ENCODE measurements around the gene GFOD2. TPM values are rescaled to one million over a fixed set of nuclear protein-coding genes. Genes with fewer than 3 reads are reported as not detected.
A peak's percentile ranks its signal among the peaks of the same experiment; 100 is the strongest.

GFOD2 gene
- total and polyA plus RNA-seq, 2 of the 8 experiments (the other 6 are each of a cell fraction or from before 2014, with no cell fraction given) = 21.4 to 33.2 TPM

DNA sequence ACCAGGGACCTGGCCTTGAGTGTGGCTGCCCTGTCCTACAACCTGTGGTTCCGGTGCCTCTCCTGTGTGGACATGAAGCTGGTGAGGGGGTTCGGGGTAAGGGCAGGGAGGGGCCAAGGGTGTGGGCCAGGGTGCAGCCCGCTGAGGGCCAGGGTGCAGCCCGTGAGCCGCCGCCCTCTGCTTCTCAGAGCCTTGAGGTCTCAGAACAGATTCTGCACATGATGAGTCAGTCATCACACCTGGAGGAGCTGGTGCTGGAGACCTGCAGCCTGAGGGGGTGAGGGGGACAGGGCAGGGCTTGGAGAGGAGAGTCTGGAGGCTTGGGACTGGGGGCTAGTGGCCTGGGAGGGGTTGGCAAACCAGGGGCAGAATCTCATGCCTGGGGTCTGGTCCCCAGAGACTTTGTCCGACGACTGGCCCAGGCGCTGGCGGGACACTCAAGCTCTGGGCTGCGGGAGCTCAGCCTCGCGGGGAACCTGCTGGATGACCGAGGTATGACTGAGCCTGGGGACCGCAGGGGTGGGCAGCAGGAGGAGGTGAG is 71.9 kb downstream of the GFOD2 start:
- DNase-seq (ENCODE audit: low read depth in 1 of 2, low spot score in 2 of 2) = no peak
- TF ChIP-seq KDM4A (IDR thresholded peaks at IDR 0.05; ENCODE audit: low read depth, low read length, severe bottlenecking) (no peak), SIN3A (conservative IDR thresholded peaks at IDR 0.05 in 1 of 2, IDR thresholded peaks at IDR 0.05 in 1 of 2; ENCODE audit: low read depth in 1 of 2, low read length in 2 of 2) (no peak), TCF12 (IDR thresholded peaks at IDR 0.05; ENCODE audit: low read depth, low read length) (no peak), POLR2AphosphoS5 (IDR thresholded peaks at IDR 0.05; ENCODE audit: low read depth, low read length) (no peak), NANOG (IDR thresholded peaks at IDR 0.05; ENCODE audit: insufficient read depth, low read depth, low read length, poor library complexity, severe bottlenecking) (no peak), GTF2F1 (IDR thresholded peaks at IDR 0.05; ENCODE audit: borderline replicate concordance, low read depth, low read length) (no peak), EGR1 (IDR thresholded peaks at IDR 0.05; ENCODE audit: borderline replicate concordance, low read depth, low read length) (no peak), TAF7 (optimal IDR thresholded peaks at IDR 0.05; ENCODE audit: borderline replicate concordance, low read depth, low read length) (no peak), JUN (IDR thresholded peaks at IDR 0.05; ENCODE audit: low read depth, low read length) (no peak), KDM1A (IDR thresholded peaks at IDR 0.05; ENCODE audit: borderline replicate concordance, low read length) (no peak), YY1 (IDR thresholded peaks at IDR 0.05; ENCODE audit: low read depth, low read length) (no peak)
- TF ChIP-seq, protein P1, sequence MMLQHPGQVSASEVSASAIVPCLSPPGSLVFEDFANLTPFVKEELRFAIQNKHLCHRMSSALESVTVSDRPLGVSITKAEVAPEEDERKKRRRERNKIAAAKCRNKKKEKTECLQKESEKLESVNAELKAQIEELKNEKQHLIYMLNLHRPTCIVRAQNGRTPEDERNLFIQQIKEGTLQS (IDR thresholded peaks at IDR 0.05; ENCODE audit: insufficient read depth, low read depth, low read length) = no peak

More for the DNA sequence above, 71.9 kb downstream of the GFOD2 start:
- POLR2A ChIA-PET (ENCODE audit: partially characterized antibody) = interaction anchor here (0.6 to 2.2 kb wide), 5 partner anchors 11 to 163 kb away, joined by 3 to 10 read pairs (median 5); partner anchors contain the start of genes CTCF and RIPOR1
- no peak overlapping the region for H2AFZ ChIP-seq (ENCODE audit: low read length)
- H3K4me2 ChIP-seq (ENCODE audit: insufficient read depth in 1 of 2, low read depth in 2 of 2, low read length in 2 of 2) = no peak overlapping the region
- H2AK5ac ChIP-seq (ENCODE audit: low read depth, low read length) = no peak overlapping the region
- H3K36me3 ChIP-seq (ENCODE audit: control insufficient read depth in 2 of 4, insufficient read depth in 4 of 4, low read length in 3 of 4) = no peaks in the 10 kb centered on the region
- CTCF ChIA-PET (ENCODE audit: partially characterized antibody) = interaction anchor here (0.5 to 18.0 kb wide), 19 partner anchors 9 to 153 kb away, joined by 3 to 202 read pairs (median 5); partner anchors contain the start of genes ACD, C16orf86, CTCF and ENKD1
- H3K4ac ChIP-seq (replicated peaks; ENCODE audit: insufficient read length, low read depth, low read length) = no peak overlapping the region
- H3K9me3 ChIP-seq (ENCODE audit: insufficient read depth in 2 of 2, low read depth in 1 of 2, low read length in 1 of 2) = no peaks in the 10 kb centered on the region
- H3K23me2 ChIP-seq (ENCODE audit: low read depth, low read length) = peaks cover 6% of the 10 kb centered on the region; the same call in 1 of the 2 replicates
- no peak overlapping the region for H3K4me3 ChIP-seq (ENCODE audit: extremely low read depth in 1 of 4, insufficient read depth in 2 of 4, low read depth in 3 of 4, low read length in 4 of 4)
- no peak overlapping the region for H2BK15ac ChIP-seq (ENCODE audit: low read length)
- no peak overlapping the region for H4K91ac ChIP-seq (replicated peaks; ENCODE audit: insufficient read length, low read length)
- no peak for FAIRE-seq
- H3K14ac ChIP-seq (ENCODE audit: insufficient read length) = no peak overlapping the region
- no peak overlapping the region for H3K27ac ChIP-seq (ENCODE audit: low read depth, low read length)
- peaks cover 3 to 33% (median 19%) of the 10 kb centered on the region in 4 experiments; a peak in 6 of 7 replicates for H3K27me3 ChIP-seq (replicated peaks in 1 of 4; ENCODE audit: control insufficient read depth in 3 of 4, extremely low read depth in 1 of 4, insufficient read depth in 3 of 4, low read length in 3 of 4)
- no peak overlapping the region for H2BK12ac ChIP-seq (ENCODE audit: low read depth, low read length)
- no peak overlapping the region for H2BK120ac ChIP-seq (replicated peaks; ENCODE audit: low read depth, low read length)
- H4K20me1 ChIP-seq (replicated peaks in 1 of 2; ENCODE audit: control insufficient read depth in 1 of 2, insufficient read depth in 2 of 2, low read length in 2 of 2) = peaks cover 3 to 12% of the 10 kb centered on the region in 2 experiments
- 92% methylated on average over 14 of the region's 15 CpGs; no CpG with 5 or more reads in 1 of the 2 experiments for WGBS, 2 experiments (ENCODE audit: extremely low coverage in 1 of 2, insufficient coverage in 1 of 2, insufficient read length in 1 of 2, insufficient replicate concordance in 2 of 2, low coverage in 1 of 2, low lambda C conversion rate in 2 of 2, missing lambda C conversion rate in 1 of 2)
- no peak overlapping the region for H3K9ac ChIP-seq (replicated peaks in 1 of 4; ENCODE audit: extremely low read depth in 1 of 4, low read depth in 3 of 4, low read length in 3 of 4)
- no peak overlapping the region for H2BK20ac ChIP-seq (ENCODE audit: low read length)
- H4K5ac ChIP-seq (ENCODE audit: insufficient read length, low read depth, low read length) = no peak overlapping the region
- no peaks in the 10 kb centered on the region for H3K79me1 ChIP-seq (ENCODE audit: low read depth, low read length)
- H3K4me1 ChIP-seq (replicated peaks in 1 of 4; ENCODE audit: control insufficient read depth in 3 of 4, insufficient read depth in 4 of 4, low read length in 3 of 4) = peaks cover 0 to 16% (median 6%) of the 10 kb centered on the region in 4 experiments; a peak in 5 of 7 replicates
- H2BK5ac ChIP-seq (ENCODE audit: low read depth, low read length) = no peak overlapping the region
- H4K8ac ChIP-seq (ENCODE audit: extremely low read depth, insufficient read depth, low read length) = peak overlapping the region; percentile 17; the same call in 1 of the 2 replicates
- no peak overlapping the region for H3K23ac ChIP-seq (ENCODE audit: insufficient read length)
- H3K18ac ChIP-seq (ENCODE audit: extremely low read depth, low read length) = no peak overlapping the region
- H3K56ac ChIP-seq (replicated peaks; ENCODE audit: insufficient read length, low read depth, low read length) = no peak overlapping the region
- H3K79me2 ChIP-seq (ENCODE audit: control insufficient read depth in 1 of 2, insufficient read depth in 2 of 2, low read length in 2 of 2) = no peaks in the 10 kb centered on the region

Measured in H1 (cell line).